K562 (cell line): Measurements from ENCODE around the gene FKRP. TPM values are rescaled to one million over a fixed set of nuclear protein-coding genes. Genes with fewer than 3 reads are reported as not detected.

Source experiments
- ASH1L ChIP-seq: fragments of 450-650 bp; IDR thresholded peaks from 2 replicates; pipeline ENCODE4 v1.6.1; 2018; ENCODE audit warnings: borderline replicate concordance, mild to moderate bottlenecking, low read depth; ENCODE audit not compliant: partially characterized antibody
- CBFB ChIP-seq: sonication (generic); formaldehyde crosslinking; IDR thresholded peaks from 2 replicates; pipeline ENCODE4 v1.4.0; 2020; ENCODE audit warnings: mild to moderate bottlenecking, missing genetic modification reagents
- DACH1 ChIP-seq: fragments of 450-650 bp; IDR thresholded peaks from 2 replicates; pipeline ENCODE4 v1.6.1; 2018; ENCODE audit not compliant: partially characterized antibody
- GATAD2B ChIP-seq: fragments of 450-650 bp; IDR thresholded peaks from 2 replicates; pipeline ENCODE4 v1.6.1; 2017; ENCODE audit warnings: mild to moderate bottlenecking, borderline replicate concordance
- HLTF ChIP-seq: fragments of 450-650 bp; IDR thresholded peaks from 2 replicates; pipeline ENCODE4 v1.6.1; 2016
- IRF2 ChIP-seq: sonication (generic); formaldehyde crosslinking; IDR thresholded peaks from 2 replicates; pipeline ENCODE4 v1.8.1; 2022; ENCODE audit warnings: mild to moderate bottlenecking, missing genetic modification reagents
- JUN ChIP-seq, 2 experiments: sonication (generic) in 1 of 2; formaldehyde crosslinking in 1 of 2; IDR thresholded peaks; 2 replicates each; pipeline versions ENCODE4 v1.6.1 to v1.8.0; 2012 to 2022; ENCODE audit warnings: borderline replicate concordance in 2 of 2, mild to moderate bottlenecking in 2 of 2, improper control_type of control experiment in 1 of 2, low read depth in 1 of 2, low read length in 1 of 2, missing genetic modification reagents in 1 of 2
- MAZ ChIP-seq, 2 experiments: fragments of 450-650 bp in 1 of 2; sonication (generic) in 1 of 2; formaldehyde crosslinking; IDR thresholded peaks in 1 of 2; conservative IDR thresholded peaks in 1 of 2; 2 replicates each; pipeline versions ENCODE4 v1.4.0 to v1.5.0; 2020; ENCODE audit warnings: mild to moderate bottlenecking in 1 of 2, missing genetic modification reagents in 1 of 2
- NR1H2 ChIP-seq: sonication (generic); formaldehyde crosslinking; IDR thresholded peaks from 2 replicates; pipeline ENCODE4 v1.4.0; 2020; ENCODE audit warnings: mild to moderate bottlenecking, missing genetic modification reagents
- NUFIP1 ChIP-seq: fragments of 450-650 bp; IDR thresholded peaks from 2 replicates; pipeline ENCODE4 v1.6.1; 2018; ENCODE audit not compliant: partially characterized antibody
- SMAD3 ChIP-seq: fragments of 450-650 bp; formaldehyde crosslinking; conservative IDR thresholded peaks from 2 replicates; pipeline ENCODE4 v1.4.0; 2020; ENCODE audit warnings: mild to moderate bottlenecking
- STAG1 ChIP-seq: sonication (generic); formaldehyde crosslinking; IDR thresholded peaks from 2 replicates; pipeline ENCODE4 v1.5.0; 2020; ENCODE audit warnings: missing genetic modification reagents, borderline replicate concordance
- ZKSCAN8 ChIP-seq: fragments of 200-800 bp; sonication (Bioruptor generic); IDR thresholded peaks from 2 replicates; pipeline ENCODE4 v1.6.1; 2016; ENCODE audit warnings: missing genetic modification characterization, missing compliant biosample characterization
- ZNF224 ChIP-seq: sonication (generic); formaldehyde crosslinking; IDR thresholded peaks from 2 replicates; pipeline ENCODE4 v1.8.0; 2022; ENCODE audit warnings: mild to moderate bottlenecking, missing genetic modification reagents
- ZNF253 ChIP-seq: fragments of 250-450 bp; sonication (Bioruptor Pico); conservative IDR thresholded peaks from 2 replicates; pipeline ENCODE4 v1.6.1; 2021; ENCODE audit warnings: mild to moderate bottlenecking
- ZNF324 ChIP-seq: fragments of 250-450 bp; sonication (Bioruptor Pico); IDR thresholded peaks from 2 replicates; pipeline ENCODE4 v1.4.0; 2020; ENCODE audit warnings: mild to moderate bottlenecking
- ZNF444 ChIP-seq: fragments of 250-450 bp; sonication (Bioruptor Pico); IDR thresholded peaks from 2 replicates; pipeline ENCODE4 v1.4.0; 2020; ENCODE audit warnings: mild to moderate bottlenecking, moderate library complexity
- ZNF699 ChIP-seq: fragments of 250-450 bp; sonication (Bioruptor Pico); IDR thresholded peaks from 2 replicates; pipeline ENCODE4 v1.8.0; 2021; ENCODE audit warnings: mild to moderate bottlenecking, moderate library complexity; ENCODE audit not compliant: insufficient replicate concordance
- ZNF707 ChIP-seq: fragments of 250-450 bp; sonication (Bioruptor Pico); conservative IDR thresholded peaks from 2 replicates; pipeline ENCODE4 v1.8.0; 2022; ENCODE audit warnings: inconsistent platforms, mild to moderate bottlenecking, moderate library complexity
- polyA plus RNA-seq, 8 experiments: library from polyadenylated mRNA; depleted of rRNA in 4 of 8; stranded (reverse) in 5 of 8; unstranded in 3 of 8; fragments of >200 nt; fragmentation: Nextera tagmentation in 2 of 8; fragmentation: Illumina TruSeq in 1 of 8; extraction: Ambion mirVana in 2 of 8; extraction: Trizol in 1 of 8; gene quantifications; 2 replicates each; pipeline versions ENCODE4 v1.2.1 to v1.2.3, GENCODE V29; 2011 to 2014; ENCODE audit warnings: inconsistent platforms in 1 of 8, missing spikeins in 1 of 8
- total RNA-seq, 7 experiments: library from RNA; depleted of rRNA in 6 of 7; stranded (reverse); fragments of >200 nt in 6 of 7; fragmentation: Illumina TruSeq in 2 of 7; extraction: Trizol in 2 of 7; gene quantifications; 2 replicates each; pipeline versions ENCODE4 v1.2.1 to v1.2.3, GENCODE V29; 2011 to 2021; ENCODE audit warnings: low replicate concordance in 1 of 7
- TF ChIP-seq, protein P1 (sequence below), 2 experiments: fragments of 450-650 bp; conservative IDR thresholded peaks; 2 replicates each; pipeline ENCODE4 v1.6.1; 2017; ENCODE audit warnings: mild to moderate bottlenecking in 2 of 2, moderate library complexity in 2 of 2
- TF ChIP-seq, protein P2 (sequence below): fragments of 450-650 bp; formaldehyde crosslinking; IDR thresholded peaks from 2 replicates; pipeline ENCODE4 v1.4.0; 2020; ENCODE audit warnings: mild to moderate bottlenecking, moderate library complexity
- TF ChIP-seq, protein P3 (sequence below): IDR thresholded peaks from 3 replicates; pipeline ENCODE4 v1.6.1; 2011; ENCODE audit warnings: borderline replicate concordance, mild to moderate bottlenecking; ENCODE audit not compliant: insufficient read length, insufficient read depth

Gene FKRP
- total and polyA plus RNA-seq, 9 of the 15 experiments (the other 6 are each of a cell fraction or from before 2014, with no cell fraction given): 0.68 to 16.1 (median 6.5) TPM

DNA sequence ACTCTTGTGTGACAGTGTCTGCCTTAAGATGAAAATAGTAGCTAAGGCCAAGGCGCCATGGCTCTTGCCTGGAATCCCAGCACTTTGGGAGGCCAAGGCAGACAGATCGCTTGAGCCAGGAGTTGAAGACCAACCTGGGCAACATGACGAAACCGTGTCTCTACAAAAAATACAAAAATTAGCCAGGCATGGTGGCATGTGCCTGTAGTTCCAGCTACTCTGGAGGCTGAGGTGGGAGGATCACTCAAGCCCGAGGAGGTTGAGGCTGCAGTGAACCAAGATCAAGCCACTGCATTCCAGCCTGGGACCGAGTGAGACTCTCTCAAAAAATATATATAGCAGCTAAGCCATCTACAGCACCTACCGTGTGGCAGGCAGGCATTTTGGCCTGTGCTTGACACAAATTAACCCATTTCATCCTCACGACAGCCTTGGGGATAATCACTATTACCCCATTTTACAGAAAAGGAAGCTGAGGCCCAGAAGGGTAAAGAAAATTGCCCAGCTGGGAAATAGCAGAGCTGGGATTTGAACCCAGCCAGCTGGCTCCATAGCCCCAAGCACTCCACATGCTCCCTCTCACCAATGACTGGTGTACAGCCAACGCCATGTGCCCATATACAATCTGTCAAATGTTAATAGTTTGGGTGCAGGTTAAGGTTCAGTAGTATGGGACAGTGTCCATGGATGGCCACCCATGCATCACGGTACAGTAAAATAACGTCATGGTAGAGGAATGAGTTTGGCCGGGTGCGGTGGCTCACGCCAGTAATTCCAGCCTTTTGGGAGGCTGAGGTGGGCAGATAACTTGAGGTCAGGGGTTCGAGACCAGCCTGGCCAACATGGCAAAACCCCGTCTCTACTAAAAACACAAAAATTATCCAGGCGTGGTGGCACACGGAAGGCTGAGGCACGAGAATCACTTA lies 39.5 kb downstream of the FKRP start (continued):
- TF ChIP-seq, protein P1, sequence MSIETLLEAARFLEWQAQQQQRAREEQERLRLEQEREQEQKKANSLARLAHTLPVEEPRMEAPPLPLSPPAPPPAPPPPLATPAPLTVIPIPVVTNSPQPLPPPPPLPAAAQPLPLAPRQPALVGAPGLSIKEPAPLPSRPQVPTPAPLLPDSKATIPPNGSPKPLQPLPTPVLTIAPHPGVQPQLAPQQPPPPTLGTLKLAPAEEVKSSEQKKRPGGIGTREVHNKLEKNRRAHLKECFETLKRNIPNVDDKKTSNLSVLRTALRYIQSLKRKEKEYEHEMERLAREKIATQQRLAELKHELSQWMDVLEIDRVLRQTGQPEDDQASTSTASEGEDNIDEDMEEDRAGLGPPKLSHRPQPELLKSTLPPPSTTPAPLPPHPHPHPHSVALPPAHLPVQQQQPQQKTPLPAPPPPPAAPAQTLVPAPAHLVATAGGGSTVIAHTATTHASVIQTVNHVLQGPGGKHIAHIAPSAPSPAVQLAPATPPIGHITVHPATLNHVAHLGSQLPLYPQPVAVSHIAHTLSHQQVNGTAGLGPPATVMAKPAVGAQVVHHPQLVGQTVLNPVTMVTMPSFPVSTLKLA (conservative IDR thresholded peaks at IDR 0.05): peak in 1 of 2 experiments; percentile 27; a peak in 1 of 4 replicates
- TF ChIP-seq STAG1 (no peak), ZNF699 (no peak), IRF2 (CRISPR knock-in tag) (no peak), GATAD2B (no peak), JUN (IDR thresholded peaks at IDR 0.05; ENCODE audit: borderline replicate concordance, low read depth, low read length) (0 out of 2 replicates have a peak, but pooled peaks have one; percentile 1), JUN (CRISPR knock-in tag; IDR thresholded peaks at IDR 0.05; ENCODE audit: borderline replicate concordance) (no peak), ZNF707 (no peak), HLTF (peak; percentile 59; the same call in 1 of the 2 replicates), NR1H2 (CRISPR knock-in tag) (0 out of 2 replicates have a peak, but pooled peaks have one; percentile 33), MAZ (CRISPR knock-in tag; conservative IDR thresholded peaks at IDR 0.05 in 1 of 2, IDR thresholded peaks at IDR 0.05 in 1 of 2) (no peak; a peak in 1 of 4 replicates), NUFIP1 (peak; percentile 34), ZNF444 (CRISPR knock-in tag) (no peak), DACH1 (no peak), ZKSCAN8 (no peak), ZNF324 (no peak), ZNF224 (CRISPR knock-in tag) (no peak), ASH1L (no peak), SMAD3 (CRISPR knock-in tag) (no peak), ZNF253 (CRISPR knock-in tag) (no peak), CBFB (CRISPR knock-in tag) (no peak)
- TF ChIP-seq, protein P2, sequence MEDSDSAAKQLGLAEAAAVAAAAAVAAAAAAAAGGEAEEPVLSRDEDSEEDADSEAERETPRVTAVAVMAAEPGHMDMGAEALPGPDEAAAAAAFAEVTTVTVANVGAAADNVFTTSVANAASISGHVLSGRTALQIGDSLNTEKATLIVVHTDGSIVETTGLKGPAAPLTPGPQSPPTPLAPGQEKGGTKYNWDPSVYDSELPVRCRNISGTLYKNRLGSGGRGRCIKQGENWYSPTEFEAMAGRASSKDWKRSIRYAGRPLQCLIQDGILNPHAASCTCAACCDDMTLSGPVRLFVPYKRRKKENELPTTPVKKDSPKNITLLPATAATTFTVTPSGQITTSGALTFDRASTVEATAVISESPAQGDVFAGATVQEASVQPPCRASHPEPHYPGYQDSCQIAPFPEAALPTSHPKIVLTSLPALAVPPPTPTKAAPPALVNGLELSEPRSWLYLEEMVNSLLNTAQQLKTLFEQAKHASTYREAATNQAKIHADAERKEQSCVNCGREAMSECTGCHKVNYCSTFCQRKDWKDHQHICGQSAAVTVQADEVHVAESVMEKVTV: no peak
- TF ChIP-seq, protein P3, sequence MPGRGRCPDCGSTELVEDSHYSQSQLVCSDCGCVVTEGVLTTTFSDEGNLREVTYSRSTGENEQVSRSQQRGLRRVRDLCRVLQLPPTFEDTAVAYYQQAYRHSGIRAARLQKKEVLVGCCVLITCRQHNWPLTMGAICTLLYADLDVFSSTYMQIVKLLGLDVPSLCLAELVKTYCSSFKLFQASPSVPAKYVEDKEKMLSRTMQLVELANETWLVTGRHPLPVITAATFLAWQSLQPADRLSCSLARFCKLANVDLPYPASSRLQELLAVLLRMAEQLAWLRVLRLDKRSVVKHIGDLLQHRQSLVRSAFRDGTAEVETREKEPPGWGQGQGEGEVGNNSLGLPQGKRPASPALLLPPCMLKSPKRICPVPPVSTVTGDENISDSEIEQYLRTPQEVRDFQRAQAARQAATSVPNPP: no peak
